ENCODE data around the gene RGS9.

- TF ChIP-seq, protein P1, sequence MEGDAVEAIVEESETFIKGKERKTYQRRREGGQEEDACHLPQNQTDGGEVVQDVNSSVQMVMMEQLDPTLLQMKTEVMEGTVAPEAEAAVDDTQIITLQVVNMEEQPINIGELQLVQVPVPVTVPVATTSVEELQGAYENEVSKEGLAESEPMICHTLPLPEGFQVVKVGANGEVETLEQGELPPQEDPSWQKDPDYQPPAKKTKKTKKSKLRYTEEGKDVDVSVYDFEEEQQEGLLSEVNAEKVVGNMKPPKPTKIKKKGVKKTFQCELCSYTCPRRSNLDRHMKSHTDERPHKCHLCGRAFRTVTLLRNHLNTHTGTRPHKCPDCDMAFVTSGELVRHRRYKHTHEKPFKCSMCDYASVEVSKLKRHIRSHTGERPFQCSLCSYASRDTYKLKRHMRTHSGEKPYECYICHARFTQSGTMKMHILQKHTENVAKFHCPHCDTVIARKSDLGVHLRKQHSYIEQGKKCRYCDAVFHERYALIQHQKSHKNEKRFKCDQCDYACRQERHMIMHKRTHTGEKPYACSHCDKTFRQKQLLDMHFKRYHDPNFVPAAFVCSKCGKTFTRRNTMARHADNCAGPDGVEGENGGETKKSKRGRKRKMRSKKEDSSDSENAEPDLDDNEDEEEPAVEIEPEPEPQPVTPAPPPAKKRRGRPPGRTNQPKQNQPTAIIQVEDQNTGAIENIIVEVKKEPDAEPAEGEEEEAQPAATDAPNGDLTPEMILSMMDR (IDR thresholded peaks at IDR 0.05) = no peak
- no peak for TF ChIP-seq ZFX (IDR thresholded peaks at IDR 0.05; ENCODE audit: borderline replicate concordance)
Measured at GRCh38 chr17:65191811-65192740, 54.9 kb downstream of the RGS9 start.
